Sigmoid colon (tissue), 4 donors: ENCODE data around the gene CCDC24.

ENCODE experiments used
- EP300 ChIP-seq, 4 donors: sonication (generic); formaldehyde crosslinking; IDR thresholded peaks; one replicate each; pipeline ENCODE4 v1.6.1; 2017; ENCODE audit warnings: antibody characterized with exemption in 4 of 4
- POLR2A ChIP-seq, 2 donors: fragments of 450-650 bp; IDR thresholded peaks; one replicate each; pipeline ENCODE4 v1.6.1; 2016; ENCODE audit warnings: antibody characterized with exemption in 2 of 2, mild to moderate bottlenecking in 2 of 2, moderate library complexity in 2 of 2
- POLR2AphosphoS5 ChIP-seq, 4 donors: sonication (generic); formaldehyde crosslinking; IDR thresholded peaks; one replicate each; pipeline ENCODE4 v1.6.1; 2017; ENCODE audit warnings: antibody characterized with exemption in 4 of 4
- TF ChIP-seq, protein P1 (sequence below), 4 experiments: fragments of 450-650 bp in 3 of 4; fragments of 200-600 bp in 1 of 4; IDR thresholded peaks; one replicate each; pipeline ENCODE4 v1.5.1; 2016 to 2019; ENCODE audit warnings: antibody characterized with exemption in 4 of 4, mild to moderate bottlenecking in 3 of 4, moderate library complexity in 2 of 4

DNA sequence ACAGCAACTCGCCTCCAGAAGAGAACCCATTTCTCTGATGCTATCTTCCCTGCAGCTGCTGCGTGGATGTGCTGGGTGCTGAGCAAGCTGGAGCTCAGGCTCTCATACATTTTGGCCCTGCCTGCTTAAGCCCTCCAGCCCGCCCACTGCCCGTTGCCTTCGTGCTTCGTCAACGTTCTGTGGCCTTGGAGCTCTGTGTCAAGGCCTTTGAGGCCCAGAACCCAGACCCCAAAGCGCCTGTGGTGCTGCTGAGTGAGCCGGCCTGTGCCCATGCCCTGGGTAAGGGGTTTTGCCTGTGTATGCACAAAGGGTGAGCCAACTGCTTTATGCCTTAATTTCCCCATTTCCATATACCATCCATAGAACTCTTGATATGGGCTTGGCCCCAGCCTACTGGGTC is 20.5 kb upstream of the CCDC24 start:
- TF ChIP-seq, protein P1, sequence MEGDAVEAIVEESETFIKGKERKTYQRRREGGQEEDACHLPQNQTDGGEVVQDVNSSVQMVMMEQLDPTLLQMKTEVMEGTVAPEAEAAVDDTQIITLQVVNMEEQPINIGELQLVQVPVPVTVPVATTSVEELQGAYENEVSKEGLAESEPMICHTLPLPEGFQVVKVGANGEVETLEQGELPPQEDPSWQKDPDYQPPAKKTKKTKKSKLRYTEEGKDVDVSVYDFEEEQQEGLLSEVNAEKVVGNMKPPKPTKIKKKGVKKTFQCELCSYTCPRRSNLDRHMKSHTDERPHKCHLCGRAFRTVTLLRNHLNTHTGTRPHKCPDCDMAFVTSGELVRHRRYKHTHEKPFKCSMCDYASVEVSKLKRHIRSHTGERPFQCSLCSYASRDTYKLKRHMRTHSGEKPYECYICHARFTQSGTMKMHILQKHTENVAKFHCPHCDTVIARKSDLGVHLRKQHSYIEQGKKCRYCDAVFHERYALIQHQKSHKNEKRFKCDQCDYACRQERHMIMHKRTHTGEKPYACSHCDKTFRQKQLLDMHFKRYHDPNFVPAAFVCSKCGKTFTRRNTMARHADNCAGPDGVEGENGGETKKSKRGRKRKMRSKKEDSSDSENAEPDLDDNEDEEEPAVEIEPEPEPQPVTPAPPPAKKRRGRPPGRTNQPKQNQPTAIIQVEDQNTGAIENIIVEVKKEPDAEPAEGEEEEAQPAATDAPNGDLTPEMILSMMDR (IDR thresholded peaks at IDR 0.05) = no peak
- TF ChIP-seq POLR2AphosphoS5 (IDR thresholded peaks at IDR 0.05) = no peak
- TF ChIP-seq POLR2A (IDR thresholded peaks at IDR 0.05) = no peak
- TF ChIP-seq EP300 (IDR thresholded peaks at IDR 0.05) = no peak
